GM13977 (cell line): ENCODE data around the gene MAST3.

Experiments
- DNase-seq: peaks from one replicate; pipeline ENCODE4 v3.0.0; 2012; ENCODE audit warnings: low spot score
- CTCF ChIP-seq: IDR thresholded peaks from 2 replicates; pipeline ENCODE4 v1.5.1; 2012; ENCODE audit warnings: mild to moderate bottlenecking, control low read depth; ENCODE audit not compliant: insufficient read depth; ENCODE audit errors: extremely low read depth, missing control alignments
- in situ Hi-C: fragments of 300-500 bp; cut with MboI; formaldehyde crosslinking; loops from one replicate; pipeline ENCODE4 v1.12.0; 2022; ENCODE audit warnings: low sequenced_read_pairs, low pct_unique_long_range_greater_than_20kb, mixed read lengths, inconsistent platforms; ENCODE audit not compliant: unreplicated experiment

The MAST3 gene

DNA sequence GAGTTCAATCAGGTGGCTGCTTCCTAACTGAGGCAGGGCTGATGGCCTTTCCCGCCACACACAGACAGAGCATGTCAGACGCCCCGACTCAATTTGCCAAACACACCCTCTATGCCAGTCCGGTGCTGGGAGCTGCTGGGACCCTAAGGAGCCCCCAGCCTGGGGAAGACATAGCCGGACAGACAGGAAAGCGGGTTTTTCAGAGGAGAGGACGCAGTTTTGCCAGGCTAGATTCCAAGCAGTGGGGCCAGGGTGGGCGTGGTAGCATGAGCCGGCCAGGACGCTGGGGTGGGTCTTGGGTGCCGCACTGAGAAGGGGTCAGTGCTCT lies 19.8 kb downstream of the MAST3 start:
- no peak for TF ChIP-seq CTCF
- in situ Hi-C loops = no loop called here
- no peak for DNase-seq

- in situ Hi-C loops = no loop called here
- DNase-seq = peak; percentile 100
- no peak for TF ChIP-seq CTCF
These were observed 20.3 kb downstream of the MAST3 start for GRCh38 chr19:18117692-18118378.

GRCh38 chr19:18118420-18119012 lies 20.9 kb downstream of the MAST3 start:
- TF ChIP-seq CTCF = no peak
- no peak for DNase-seq
- in situ Hi-C loops = no loop called here

DNA sequence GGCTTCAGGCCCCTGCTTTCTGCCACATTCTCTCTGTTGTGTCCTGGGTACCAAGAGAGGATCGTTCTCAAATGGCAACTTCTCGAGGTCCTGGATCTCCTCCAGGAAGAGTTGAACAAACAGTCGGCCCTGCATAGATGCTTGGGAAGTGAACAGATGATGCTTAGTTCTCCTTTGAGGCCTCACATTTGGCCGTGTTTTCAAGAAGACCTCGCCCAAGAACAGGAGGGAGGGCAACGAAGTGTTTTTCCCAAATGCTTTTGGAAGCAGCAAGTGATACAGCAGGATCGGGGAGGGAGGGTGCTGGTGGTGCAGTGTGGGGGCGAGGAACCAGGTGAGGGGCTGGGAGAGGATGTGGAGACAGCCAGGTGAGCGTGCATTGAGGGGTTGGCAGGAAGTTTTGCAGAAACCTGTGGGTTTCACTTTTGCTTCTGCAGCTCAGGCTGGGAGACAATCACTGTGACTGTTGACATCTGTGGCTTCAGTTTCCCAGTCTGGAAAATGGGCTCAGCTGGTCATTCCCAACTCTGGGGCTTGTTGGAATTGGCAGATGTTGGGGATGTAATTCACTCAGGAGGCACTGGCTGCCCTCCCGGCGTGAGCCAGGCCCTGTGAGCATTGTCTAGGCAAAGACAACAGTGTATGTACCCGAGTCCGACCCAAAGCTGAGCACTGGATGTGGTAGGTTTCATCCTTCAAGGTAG lies 21.6 kb downstream of the MAST3 start:
- no peak for TF ChIP-seq CTCF
- in situ Hi-C loops = no loop called here
- DNase-seq = no peak

- no peak for DNase-seq
- in situ Hi-C loops = no loop called here
- no peak for TF ChIP-seq CTCF
These were observed 22.1 kb downstream of the MAST3 start for GRCh38 chr19:18119717-18120105.

GRCh38 chr19:18120127-18120526 lies 22.5 kb downstream of the MAST3 start:
- DNase-seq = no peak
- TF ChIP-seq CTCF = no peak
- in situ Hi-C loops = no loop called here
